ENCODE data around the gene WWP2. TPM values are rescaled to one million over a fixed set of nuclear protein-coding genes. Genes with fewer than 3 reads are reported as not detected.

WWP2 gene
- total RNA-seq, 3 donors from 2014 or later (not counting 1 experiment from before 2014, with no cell fraction given): 72.8 to 95.6 (median 81.6) TPM

GRCh38 chr16:69831212-69832123 is 69.3 kb downstream of the WWP2 start:
- H3K4me1 Mint-ChIP-seq: peaks cover 12 to 18% of the 10 kb centered on the region in 2 donors
- H3K36me3 ChIP-seq (ENCODE audit: control insufficient read depth, insufficient read depth, low read length): peaks cover 11% of the 10 kb centered on the region
- ATAC-seq (no peak), DNase-seq (no peak)
- no peaks in the 10 kb centered on the region for H3K36me3 Mint-ChIP-seq
- no peaks in the 10 kb centered on the region for H3K9me3 ChIP-seq (ENCODE audit: control insufficient read depth, insufficient read depth, low read length)
- no peak overlapping the region for H3K27ac Mint-ChIP-seq
- no peak overlapping the region for H3K4me3 Mint-ChIP-seq
- WGBS (ENCODE audit: insufficient coverage): 98% methylated on average over 10 of the region's 13 CpGs
- TF ChIP-seq CTCF (IDR thresholded peaks at IDR 0.05): no peak
- H3K4me3 ChIP-seq (ENCODE audit: low read length): no peak overlapping the region
- no peaks in the 10 kb centered on the region for H3K27me3 Mint-ChIP-seq (ENCODE audit: low read depth in 2 of 2)
- no peaks in the 10 kb centered on the region for H3K4me1 ChIP-seq (ENCODE audit: control insufficient read depth, insufficient read depth, low read length)
- no peak overlapping the region for H3K27ac ChIP-seq (ENCODE audit: low read length)
- intact Hi-C loops (cut with micrococcal nuclease): no loop called here
- H3K27me3 ChIP-seq (ENCODE audit: control insufficient read depth, insufficient read depth, low read length): no peaks in the 10 kb centered on the region
- H3K9me3 Mint-ChIP-seq: no peaks in the 10 kb centered on the region

- H3K36me3 ChIP-seq (ENCODE audit: control insufficient read depth, insufficient read depth, low read length): peaks cover 14% of the 10 kb centered on the region
- intact Hi-C loops (cut with micrococcal nuclease): no loop called here
Measured at GRCh38 chr16:69833357-69834282, 71.5 kb downstream of the WWP2 start.

GRCh38 chr16:69834807-69835466 is 72.8 kb downstream of the WWP2 start:
- H3K36me3 Mint-ChIP-seq: no peaks in the 10 kb centered on the region
- H3K4me3 Mint-ChIP-seq: no peak overlapping the region
- Histone ChIP-seq H3K4me3 (ENCODE audit: low read length) (no peak overlapping the region), H3K27ac (ENCODE audit: low read length) (no peak overlapping the region), H3K27me3 (ENCODE audit: control insufficient read depth, insufficient read depth, low read length) (no peaks in the 10 kb centered on the region), H3K9me3 (ENCODE audit: control insufficient read depth, insufficient read depth, low read length) (no peaks in the 10 kb centered on the region), H3K36me3 (ENCODE audit: control insufficient read depth, insufficient read depth, low read length) (peaks cover 10% of the 10 kb centered on the region), H3K4me1 (ENCODE audit: control insufficient read depth, insufficient read depth, low read length) (no peaks in the 10 kb centered on the region)
- DNase-seq: no peak
- no peak overlapping the region for H3K27ac Mint-ChIP-seq
- no peaks in the 10 kb centered on the region for H3K9me3 Mint-ChIP-seq
- ATAC-seq: no peak
- no peak for TF ChIP-seq CTCF (IDR thresholded peaks at IDR 0.05)
- peaks cover 12 to 18% of the 10 kb centered on the region in 2 donors for H3K4me1 Mint-ChIP-seq
- H3K27me3 Mint-ChIP-seq (ENCODE audit: low read depth in 2 of 2): no peaks in the 10 kb centered on the region
- 90% methylated on average over 4 of the region's 7 CpGs for WGBS (ENCODE audit: insufficient coverage)
- intact Hi-C loops (cut with micrococcal nuclease): no loop called here

More at GRCh38 chr16:69833357-69834282, 71.5 kb downstream of the WWP2 start:
- H3K9me3 Mint-ChIP-seq: no peaks in the 10 kb centered on the region
- H3K9me3 ChIP-seq (ENCODE audit: control insufficient read depth, insufficient read depth, low read length): no peaks in the 10 kb centered on the region
- WGBS (ENCODE audit: insufficient coverage): 88% methylated on average over 7 of the region's 7 CpGs
- H3K36me3 Mint-ChIP-seq: no peaks in the 10 kb centered on the region
- no peak for DNase-seq
- no peak for TF ChIP-seq CTCF (IDR thresholded peaks at IDR 0.05)
- H3K4me1 Mint-ChIP-seq: peaks cover 12 to 18% of the 10 kb centered on the region in 2 donors
- no peaks in the 10 kb centered on the region for H3K27me3 Mint-ChIP-seq (ENCODE audit: low read depth in 2 of 2)
- no peak overlapping the region for H3K27ac ChIP-seq (ENCODE audit: low read length)
- H3K4me1 ChIP-seq (ENCODE audit: control insufficient read depth, insufficient read depth, low read length): no peaks in the 10 kb centered on the region
- no peak overlapping the region for H3K4me3 ChIP-seq (ENCODE audit: low read length)
- ATAC-seq: no peak
- no peak overlapping the region for H3K27ac Mint-ChIP-seq
- no peak overlapping the region for H3K4me3 Mint-ChIP-seq
- H3K27me3 ChIP-seq (ENCODE audit: control insufficient read depth, insufficient read depth, low read length): no peaks in the 10 kb centered on the region
